AG09309 (cell line): ENCODE measurements around the gene FRS2.
"Not testable (repeated sequence)": the region's sequence is repeated elsewhere in the genome, so short reads cannot be mapped to it uniquely, and the experiment has no call there.

Experiments
- DNase-seq: peaks from one replicate; pipeline ENCODE4 v3.0.0-alpha.2; 2010; ENCODE audit warnings: low read depth
- H3K4me3 ChIP-seq: 2 replicates; pipeline ENCODE4 v1.5.1; 2011; ENCODE audit warnings: mild to moderate bottlenecking, low read depth, low read length, moderate library complexity; ENCODE audit not compliant: control insufficient read depth
- CTCF ChIP-seq: IDR thresholded peaks from 2 replicates; pipeline ENCODE4 v1.5.1; 2011; ENCODE audit warnings: mild to moderate bottlenecking, low read depth, low read length, inconsistent platforms; ENCODE audit not compliant: insufficient read depth, control insufficient read depth; ENCODE audit errors: missing control alignments

Gene FRS2

GRCh38 chr12:69602954-69603353 lies 132.8 kb downstream of the FRS2 start:
- no peak overlapping the region for H3K4me3 ChIP-seq
- TF ChIP-seq CTCF: no peak
- DNase-seq: no peak

- not testable (repeated sequence) for DNase-seq, H3K4me3 ChIP-seq
Measured at GRCh38 chr12:69603556-69603955, 133.4 kb downstream of the FRS2 start.

GRCh38 chr12:69604275-69604674 lies 134.1 kb downstream of the FRS2 start:
- not testable (repeated sequence) for DNase-seq, H3K4me3 ChIP-seq

- no peak for DNase-seq
- TF ChIP-seq CTCF: no peak
- no peak overlapping the region for H3K4me3 ChIP-seq
Measured at GRCh38 chr12:69608114-69608513, 137.9 kb downstream of the FRS2 start.

GRCh38 chr12:69610126-69610525 lies 139.9 kb downstream of the FRS2 start:
- H3K4me3 ChIP-seq: no peak overlapping the region
- TF ChIP-seq CTCF: no peak
- DNase-seq: no peak

GRCh38 chr12:69610729-69611128 lies 140.5 kb downstream of the FRS2 start, which contains the start of gene LRRC10:
TSS of gene LRRC10 (minus strand) at chr12:69610907. CDS start at chr12:69610838, 69 bp downstream.
- TF ChIP-seq CTCF: no peak
- no peak for DNase-seq
- H3K4me3 ChIP-seq: no peak within 1 kb of the TSS

- no peak for TF ChIP-seq CTCF
- DNase-seq: no peak
- H3K4me3 ChIP-seq: no peak overlapping the region
Measured at GRCh38 chr12:69613351-69613750, 143.2 kb downstream of the FRS2 start.

- no peak for DNase-seq
- no peak overlapping the region for H3K4me3 ChIP-seq
- TF ChIP-seq CTCF: no peak
Measured at GRCh38 chr12:69616025-69616424, 145.8 kb downstream of the FRS2 start.
